Subcutaneous adipose tissue (tissue), 4 donors: ENCODE results near the gene CD55. TPM values are rescaled to one million over a fixed set of nuclear protein-coding genes. Genes with fewer than 3 reads are reported as not detected.

Experiments
- total RNA-seq, 4 donors: library from RNA; depleted of rRNA; stranded (reverse); fragments of >200 nt; gene quantifications; one replicate each; pipeline ENCODE4 v1.1.0, GENCODE V29; 2016
- TF ChIP-seq, protein P1 (sequence below): fragments of 450-650 bp; IDR thresholded peaks from one replicate; pipeline ENCODE4 v1.5.1; 2016; ENCODE audit warnings: low read depth, mild to moderate bottlenecking, control low read depth, antibody characterized with exemption, moderate library complexity

The CD55 gene
- total RNA-seq, 4 donors from 2014 or later, result 29.6 to 105 (median 74.4) TPM

DNA sequence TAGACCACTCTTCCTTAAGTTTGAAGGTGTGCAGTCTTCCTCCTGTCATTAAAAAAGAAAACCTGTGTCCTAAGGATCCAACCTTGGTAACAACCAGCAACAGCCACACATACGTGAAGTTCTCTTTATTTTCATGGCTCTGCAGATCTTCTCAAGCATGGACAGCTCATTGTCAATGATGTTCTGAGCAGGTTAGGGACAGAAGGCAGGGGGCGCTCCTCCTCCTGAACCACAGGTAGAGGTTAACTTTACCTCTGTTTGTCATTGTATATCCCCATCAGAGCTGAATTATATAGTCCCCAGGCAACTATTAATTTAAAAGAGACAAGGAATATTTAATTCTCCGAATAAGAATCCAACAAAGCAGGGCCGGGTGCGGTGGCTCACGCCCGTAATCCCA, 80.1 kb downstream of the CD55 start:
- TF ChIP-seq, protein P1, sequence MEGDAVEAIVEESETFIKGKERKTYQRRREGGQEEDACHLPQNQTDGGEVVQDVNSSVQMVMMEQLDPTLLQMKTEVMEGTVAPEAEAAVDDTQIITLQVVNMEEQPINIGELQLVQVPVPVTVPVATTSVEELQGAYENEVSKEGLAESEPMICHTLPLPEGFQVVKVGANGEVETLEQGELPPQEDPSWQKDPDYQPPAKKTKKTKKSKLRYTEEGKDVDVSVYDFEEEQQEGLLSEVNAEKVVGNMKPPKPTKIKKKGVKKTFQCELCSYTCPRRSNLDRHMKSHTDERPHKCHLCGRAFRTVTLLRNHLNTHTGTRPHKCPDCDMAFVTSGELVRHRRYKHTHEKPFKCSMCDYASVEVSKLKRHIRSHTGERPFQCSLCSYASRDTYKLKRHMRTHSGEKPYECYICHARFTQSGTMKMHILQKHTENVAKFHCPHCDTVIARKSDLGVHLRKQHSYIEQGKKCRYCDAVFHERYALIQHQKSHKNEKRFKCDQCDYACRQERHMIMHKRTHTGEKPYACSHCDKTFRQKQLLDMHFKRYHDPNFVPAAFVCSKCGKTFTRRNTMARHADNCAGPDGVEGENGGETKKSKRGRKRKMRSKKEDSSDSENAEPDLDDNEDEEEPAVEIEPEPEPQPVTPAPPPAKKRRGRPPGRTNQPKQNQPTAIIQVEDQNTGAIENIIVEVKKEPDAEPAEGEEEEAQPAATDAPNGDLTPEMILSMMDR, result no peak

DNA sequence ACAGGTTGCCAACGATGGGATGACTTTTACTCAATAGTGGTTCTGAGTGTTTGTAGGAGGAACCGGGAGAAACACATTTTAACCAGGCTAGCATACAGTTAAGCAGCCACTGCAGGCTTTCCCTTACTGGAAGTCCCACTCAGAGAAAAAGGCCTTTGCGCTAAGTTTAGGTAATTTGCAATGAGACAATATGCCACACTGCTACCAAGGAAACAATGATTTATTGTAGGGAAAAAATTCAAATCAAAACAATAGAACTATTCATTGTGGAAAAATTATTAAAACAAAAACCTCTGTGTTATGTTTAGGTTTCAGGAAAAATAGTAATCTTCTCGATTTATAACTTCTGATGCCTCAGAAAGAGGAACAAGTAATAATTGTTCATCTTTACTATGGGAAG, 81.3 kb downstream of the CD55 start:
- TF ChIP-seq, protein P1, result no peak

DNA sequence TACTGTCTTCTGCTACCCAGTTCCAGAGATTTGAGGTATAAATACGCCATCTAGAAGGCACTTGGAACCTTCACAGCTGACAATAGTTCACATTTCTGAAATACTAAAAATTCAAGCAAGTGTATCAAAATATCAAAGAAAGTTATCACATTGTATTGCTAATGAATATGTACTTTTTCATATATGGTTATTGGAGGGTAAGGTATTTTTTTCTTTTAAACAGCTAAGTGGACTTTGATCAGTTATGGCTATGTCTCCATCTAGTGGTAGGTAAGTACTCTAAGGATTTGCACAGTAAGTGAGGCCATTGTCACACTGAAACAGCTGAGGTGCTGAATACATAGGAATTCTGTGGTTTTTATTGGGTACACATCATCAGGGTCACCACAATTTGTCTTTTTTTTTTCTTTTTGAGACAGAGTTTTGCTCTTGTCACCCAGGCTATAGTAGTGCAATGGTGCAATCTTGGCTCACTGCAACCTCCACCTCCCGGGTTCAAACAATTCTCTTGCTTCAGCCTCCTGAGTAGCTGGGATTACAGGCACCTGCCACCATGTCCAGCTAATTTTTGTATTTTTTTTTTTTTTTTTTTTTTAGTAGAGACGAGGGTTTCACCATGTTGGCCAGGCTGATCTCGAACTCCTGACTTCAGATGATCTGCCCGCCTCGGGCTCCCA, 83.5 kb downstream of the CD55 start:
- TF ChIP-seq, protein P1, result no peak

DNA sequence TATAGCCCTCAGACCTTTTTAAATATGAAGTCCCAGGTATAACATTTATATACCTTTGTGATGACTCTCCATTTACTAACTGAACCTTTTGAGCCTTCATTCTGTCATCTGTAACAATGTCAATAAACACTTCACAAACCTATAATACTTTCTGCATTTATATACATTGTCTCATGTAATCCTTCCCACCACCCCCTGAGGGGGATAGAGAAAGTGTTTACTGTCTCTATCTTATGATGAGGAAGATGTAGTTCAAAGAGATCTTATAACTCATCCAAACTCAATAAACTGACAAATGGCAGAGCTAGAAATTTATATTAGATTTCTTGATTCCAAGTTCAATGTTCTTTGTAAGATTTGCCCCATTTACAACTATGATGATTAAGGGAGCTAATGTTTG, 84.3 kb downstream of the CD55 start:
- TF ChIP-seq, protein P1, result no peak

DNA sequence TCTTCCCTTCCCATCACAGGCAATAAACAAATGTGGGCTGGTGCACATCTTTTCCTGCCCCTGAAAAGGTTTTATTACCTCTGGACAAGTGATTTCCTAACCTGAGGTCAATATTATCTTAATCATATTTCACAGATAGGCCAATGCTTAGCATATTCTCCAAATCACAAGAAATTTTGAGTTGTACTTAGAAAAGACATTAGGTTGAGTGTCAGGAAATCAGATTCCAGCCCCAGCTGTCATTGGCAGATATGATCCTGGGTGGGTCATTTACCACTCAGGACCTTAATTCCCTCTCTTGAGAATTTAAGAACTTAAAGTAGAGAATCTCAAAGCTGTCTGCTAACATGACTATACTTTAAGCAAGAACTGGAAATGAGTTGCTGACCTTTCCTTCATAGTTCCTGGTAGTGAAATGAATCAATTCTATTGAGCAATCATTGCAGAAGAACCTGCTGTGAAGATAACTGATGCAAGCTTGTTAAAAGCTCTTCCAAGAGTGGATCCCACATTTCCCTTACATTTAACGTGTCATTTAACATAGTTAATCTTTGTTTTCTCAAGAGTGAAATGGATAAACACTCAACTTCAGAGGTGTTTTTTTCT, 86.3 kb downstream of the CD55 start:
- TF ChIP-seq, protein P1, result no peak

Other genes with a start within 250 kb of the CD55 start
- 1 to 10 TPM in 2 of 4 donors, under 1 TPM in 1, not detected in 1; 0.49 to 6.3 (median 2.2) TPM for gene C4BPB, start 232.8 kb upstream of the CD55 start, total RNA-seq
- gene C4BPA, start 217.4 kb upstream of the CD55 start, total RNA-seq, result not detected
- not detected for gene CR2, start 132.7 kb downstream of the CD55 start, total RNA-seq
- gene CR1, start 174.5 kb downstream of the CD55 start, total RNA-seq, result 10 to 100 TPM in 3 of 4 donors, 1 to 10 TPM in 1; 6.8 to 28.4 (median 18.2) TPM